ENCODE results near the gene MRPL14.

MRPL14 gene

GRCh38 chr6:44078827-44079671 is 48.2 kb downstream of the MRPL14 start:
- DNase-seq = peak; percentile 31 to 67 (median 57)

GRCh38 chr6:44078219-44078826 is 48.9 kb downstream of the MRPL14 start:
- no peak for DNase-seq

DNA sequence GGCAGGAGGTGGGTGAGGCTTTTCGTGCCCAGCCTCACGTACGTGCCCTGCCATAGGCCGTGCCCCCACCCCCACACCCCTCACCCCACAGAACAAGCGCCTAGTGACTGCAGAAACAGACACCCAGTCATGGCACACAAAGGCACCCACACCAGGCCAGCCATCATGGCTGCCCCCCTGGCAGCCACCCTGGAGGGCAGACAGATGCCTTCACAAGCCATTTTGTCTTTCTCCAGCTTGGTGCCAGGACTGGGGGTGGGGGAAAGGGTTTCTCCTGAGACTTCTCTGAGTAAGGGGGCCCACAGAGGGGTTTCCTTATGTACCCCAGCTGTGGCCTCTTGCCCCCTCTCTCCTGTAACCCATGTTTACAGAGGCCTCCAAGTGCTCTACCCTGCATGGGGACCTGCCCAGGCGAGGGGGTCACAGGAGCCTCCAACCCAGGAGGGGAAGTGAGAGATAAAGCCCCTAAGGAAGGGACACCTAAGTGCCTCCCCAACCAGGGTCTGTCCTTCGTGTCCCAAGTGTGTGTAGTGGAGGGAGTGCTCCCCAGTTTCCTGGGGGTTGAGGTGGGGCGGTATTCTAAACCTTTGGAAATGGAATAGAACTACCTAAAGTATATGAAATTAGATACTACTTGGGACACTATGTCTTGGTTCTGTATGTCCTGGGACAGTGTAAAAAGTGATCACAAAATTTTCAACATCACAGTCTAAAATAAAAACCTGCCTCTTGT is 49.9 kb downstream of the MRPL14 start:
- DNase-seq = no peak

- no peak for DNase-seq
These were observed 50.7 kb downstream of the MRPL14 start for GRCh38 chr6:44076356-44077213.

DNA sequence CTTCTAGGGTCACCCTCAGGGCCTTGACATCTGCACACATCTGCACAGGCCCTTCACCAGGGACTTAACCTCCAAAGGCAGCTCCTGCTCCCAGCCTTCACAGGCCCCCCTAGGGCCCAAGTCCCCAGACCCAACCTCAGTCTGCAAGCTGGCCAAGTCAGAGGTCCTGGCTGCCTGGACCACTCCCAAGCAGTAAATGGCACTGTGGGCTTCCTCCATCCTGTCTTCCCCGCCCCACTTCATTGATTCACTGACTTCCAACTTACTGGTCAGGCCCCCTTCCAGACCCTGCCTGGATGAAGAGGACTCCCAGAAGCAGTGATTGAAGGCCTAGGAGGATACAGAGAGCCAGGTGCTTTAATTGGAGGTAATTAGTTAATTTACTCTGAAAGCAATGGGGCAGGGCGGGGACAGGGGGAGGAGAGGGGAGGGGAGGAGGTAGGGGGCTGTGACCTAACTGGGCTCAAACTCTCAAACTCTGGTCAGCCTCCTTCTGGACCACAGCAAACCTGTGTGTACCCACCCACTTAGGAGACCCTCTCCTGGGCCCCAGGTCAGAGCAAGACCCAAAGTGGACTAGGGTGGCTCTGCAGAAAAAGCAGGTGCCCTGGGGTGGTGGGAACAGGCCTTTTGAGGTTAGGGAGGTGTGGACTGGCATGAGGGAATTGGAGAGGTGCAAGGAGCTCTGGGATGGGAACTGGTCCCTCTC is 51.5 kb downstream of the MRPL14 start:
- DNase-seq = no peak

- no peak for DNase-seq
These were observed 52.2 kb downstream of the MRPL14 start for GRCh38 chr6:44074813-44075646.

- peak in 4 of 5 donors; percentile 40 to 62 (median 47) for DNase-seq
These were observed 52.8 kb downstream of the MRPL14 start for GRCh38 chr6:44074439-44074812.

DNA sequence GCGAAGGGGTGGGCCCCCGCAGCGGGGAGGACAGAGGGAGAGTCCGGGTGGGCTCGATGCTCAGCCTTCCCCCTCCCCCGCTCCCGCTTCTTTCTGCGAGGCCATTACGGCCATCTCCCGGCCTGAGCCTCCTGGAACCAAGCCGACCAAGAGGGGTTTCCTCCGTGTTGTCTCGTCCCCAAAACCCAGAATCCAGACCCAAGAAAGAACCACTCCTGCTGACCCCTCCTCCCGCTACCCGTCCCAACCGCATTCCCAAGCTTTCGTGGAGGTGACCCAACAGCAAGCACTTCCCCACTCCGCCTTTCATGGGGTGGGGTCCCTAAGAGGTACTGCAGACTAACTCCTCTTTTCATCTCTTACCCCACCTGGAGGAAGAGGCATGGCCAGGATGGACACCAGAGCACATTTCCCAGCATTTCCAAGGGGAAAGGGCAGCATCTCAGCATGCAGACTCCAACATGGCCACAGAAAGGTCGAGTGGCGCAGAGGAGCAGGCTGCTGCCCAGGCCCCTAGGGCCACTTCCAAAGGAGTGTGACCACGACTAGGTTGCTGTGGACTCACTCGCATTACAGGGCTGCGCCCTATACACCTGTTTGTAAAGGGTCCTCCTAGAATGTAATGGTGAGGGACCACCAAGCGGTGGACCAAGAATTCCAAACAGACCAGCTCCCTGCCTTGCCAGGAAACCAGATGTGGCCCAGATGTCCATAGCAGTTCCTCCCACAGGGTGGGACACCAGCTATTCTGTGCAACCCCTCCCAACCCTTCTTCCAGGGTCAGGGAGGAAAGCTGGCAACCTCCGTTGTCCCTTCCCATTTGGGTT is 53.4 kb downstream of the MRPL14 start:
- DNase-seq = peak in 1 of 5 donors; percentile 10

GRCh38 chr6:44072959-44073611 is 54.2 kb downstream of the MRPL14 start:
- peak; percentile 46 to 75 (median 56) for DNase-seq

DNA sequence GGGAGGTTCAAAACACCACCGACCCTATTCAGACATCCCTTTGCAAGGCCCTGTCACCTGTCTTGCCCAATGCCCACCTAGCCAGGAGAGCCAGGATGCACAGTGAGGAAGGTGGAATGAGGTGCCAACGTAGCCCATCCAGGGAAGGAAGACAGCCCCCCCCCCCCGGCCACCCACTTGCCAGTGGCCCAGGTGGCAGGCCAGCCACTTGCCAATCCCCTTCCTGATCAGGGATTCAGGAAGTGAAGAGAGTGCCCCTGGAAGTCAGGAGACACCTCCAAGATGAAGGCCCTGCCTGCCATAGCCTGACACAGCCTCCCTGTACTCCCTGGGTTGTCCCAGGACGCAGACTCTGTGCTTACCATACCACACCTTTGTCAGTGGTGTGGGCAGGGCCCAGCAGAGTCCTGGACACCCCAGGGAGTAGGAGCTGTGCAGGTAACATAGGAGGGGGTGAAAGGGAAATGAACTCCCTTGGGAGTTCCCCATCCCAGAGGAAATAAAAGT is 54.7 kb downstream of the MRPL14 start:
- DNase-seq = no peak

DNA sequence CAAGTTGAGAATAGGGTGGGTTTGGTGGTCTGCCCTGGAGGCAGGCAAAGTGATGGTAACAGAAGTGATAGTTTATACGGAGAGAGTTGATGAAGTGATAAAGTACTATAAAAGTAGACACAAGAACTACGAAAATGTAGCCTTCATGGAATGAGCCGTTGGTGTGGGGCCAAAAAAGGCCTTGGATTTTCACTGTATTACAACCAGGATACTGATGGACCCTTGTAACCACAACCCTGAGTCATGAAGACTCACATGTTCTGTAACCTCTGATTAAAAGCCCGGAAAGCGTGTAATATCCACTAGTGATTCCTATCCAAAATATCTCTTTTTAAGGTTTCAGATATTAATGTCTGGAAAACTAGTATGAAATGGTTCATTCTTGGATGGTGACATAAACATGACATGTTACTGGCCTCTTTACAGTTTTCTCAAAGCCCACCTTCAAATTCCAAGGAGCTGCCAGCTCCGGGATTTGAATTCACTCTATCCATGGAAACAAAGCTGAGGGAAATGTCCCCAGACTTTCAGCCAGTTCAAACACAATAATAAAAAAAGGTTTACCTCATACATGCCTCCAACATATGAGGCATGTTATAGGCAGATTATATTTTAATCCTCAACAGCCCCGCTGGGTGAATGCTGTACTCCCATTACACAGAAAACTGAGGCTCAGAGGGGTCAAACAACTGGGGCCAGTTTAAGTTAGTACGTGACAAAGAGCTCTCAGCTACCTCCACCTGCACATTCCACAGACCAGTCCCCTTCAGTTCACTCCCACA is 55.4 kb downstream of the MRPL14 start:
- DNase-seq = no peak

- no peak for DNase-seq
These were observed 58.5 kb downstream of the MRPL14 start for GRCh38 chr6:44068607-44069296.

- no peak for DNase-seq
These were observed 59.8 kb downstream of the MRPL14 start for GRCh38 chr6:44067173-44068139.

DNA sequence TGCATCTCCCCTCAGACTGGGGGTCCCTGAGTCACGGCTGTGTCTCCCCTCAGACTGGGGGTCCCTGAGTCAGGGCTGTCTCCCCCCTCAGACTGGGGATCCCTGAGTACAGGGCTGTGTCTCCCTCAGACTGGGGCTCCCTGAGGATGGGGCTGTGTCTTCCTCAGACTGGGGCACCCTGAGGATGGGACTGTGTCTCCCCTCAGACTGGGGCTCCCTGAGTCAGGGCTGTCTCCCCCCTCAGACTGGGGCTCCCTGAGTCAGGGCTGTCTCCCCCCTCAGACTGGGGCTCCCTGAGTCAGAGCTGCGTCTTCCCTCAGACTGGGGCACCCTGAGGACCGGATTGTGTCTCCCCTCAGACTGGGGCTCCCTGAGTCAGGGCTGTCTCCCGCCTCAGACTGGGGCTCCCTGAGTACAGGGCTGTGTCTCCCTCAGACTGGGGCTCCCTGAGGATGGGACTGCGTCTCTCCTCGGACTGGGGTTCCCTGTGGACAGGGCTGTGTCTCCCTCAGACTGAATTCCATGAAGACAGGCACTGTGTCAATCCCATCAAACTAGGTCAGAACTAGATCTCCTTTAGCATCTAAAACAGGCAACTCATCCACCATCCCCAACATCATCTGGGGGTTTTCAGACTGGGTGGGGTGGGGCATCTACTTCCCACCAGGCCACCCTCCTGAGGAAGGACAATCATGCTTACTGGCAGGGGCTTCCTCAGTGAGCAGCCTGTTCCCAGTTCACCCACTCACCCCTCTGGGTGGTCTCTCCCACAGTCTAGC is 60.7 kb downstream of the MRPL14 start:
- DNase-seq = no peak

DNA sequence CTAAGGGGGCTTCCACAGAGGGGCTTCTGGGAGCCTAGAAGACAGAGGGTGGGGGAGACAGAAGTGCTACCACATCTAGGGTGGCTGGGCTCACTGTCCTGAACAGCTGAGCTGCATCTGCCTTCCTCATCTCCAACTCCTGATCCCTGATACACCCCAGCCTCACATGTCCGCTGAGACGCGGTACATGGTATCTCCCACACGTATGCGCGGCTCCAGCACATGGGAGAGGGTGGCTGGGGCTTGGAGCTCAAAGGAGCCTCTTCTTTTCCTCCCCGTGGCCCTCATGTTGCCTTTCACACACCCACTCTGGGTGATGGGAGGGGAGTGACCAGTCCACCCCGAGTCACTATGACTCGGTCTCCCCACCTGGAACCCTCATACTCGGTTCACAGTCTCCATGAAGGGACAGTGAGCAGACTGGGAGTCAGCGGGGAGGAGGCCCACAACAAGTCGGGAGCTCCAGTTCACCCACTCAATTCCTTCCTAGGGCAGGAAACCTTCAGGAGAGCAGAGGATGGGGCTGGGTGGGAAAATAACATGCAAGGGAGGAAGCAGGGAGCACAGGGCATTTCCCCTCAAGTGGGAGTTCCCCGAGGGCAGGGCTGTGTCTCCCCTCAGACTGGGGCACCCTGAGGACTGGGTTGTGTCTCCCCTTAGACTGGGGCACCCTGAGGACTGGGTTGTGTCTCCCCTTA is 61.7 kb downstream of the MRPL14 start:
- DNase-seq = no peak

All from T-helper 1 cell (primary cell).